NB4 (cell line): Measurements from ENCODE around the gene LDLRAD2.

Experiments
- DNase-seq: peaks from one replicate; pipeline ENCODE4 v3.0.0; 2010; ENCODE audit warnings: low read depth
- H3K4me3 ChIP-seq: one replicate; pipeline ENCODE4 v1.5.1; 2011; ENCODE audit warnings: mild to moderate bottlenecking, low read depth, low read length, moderate library complexity
- MAX ChIP-seq: IDR thresholded peaks from 2 replicates; pipeline ENCODE4 v1.6.1; 2011; ENCODE audit warnings: low read depth, low read length
- MYC ChIP-seq: IDR thresholded peaks from 2 replicates; pipeline ENCODE4 v1.6.1; 2011; ENCODE audit warnings: low read depth, low read length
- POLR2A ChIP-seq: IDR thresholded peaks from 2 replicates; pipeline ENCODE4 v1.6.1; 2011; ENCODE audit warnings: mild to moderate bottlenecking; ENCODE audit not compliant: insufficient read length; ENCODE audit errors: extremely low read depth
- TF ChIP-seq, protein P1 (sequence below): IDR thresholded peaks from one replicate; pipeline ENCODE4 v1.5.1; 2012; ENCODE audit warnings: low read depth, low read length

Gene LDLRAD2

GRCh38 chr1:21849909-21850576 lies 38.0 kb downstream of the LDLRAD2 start:
- DNase-seq, result no peak
- no peak overlapping the region for H3K4me3 ChIP-seq
- TF ChIP-seq POLR2A (no peak), MYC (no peak), MAX (no peak)
- TF ChIP-seq, protein P1, sequence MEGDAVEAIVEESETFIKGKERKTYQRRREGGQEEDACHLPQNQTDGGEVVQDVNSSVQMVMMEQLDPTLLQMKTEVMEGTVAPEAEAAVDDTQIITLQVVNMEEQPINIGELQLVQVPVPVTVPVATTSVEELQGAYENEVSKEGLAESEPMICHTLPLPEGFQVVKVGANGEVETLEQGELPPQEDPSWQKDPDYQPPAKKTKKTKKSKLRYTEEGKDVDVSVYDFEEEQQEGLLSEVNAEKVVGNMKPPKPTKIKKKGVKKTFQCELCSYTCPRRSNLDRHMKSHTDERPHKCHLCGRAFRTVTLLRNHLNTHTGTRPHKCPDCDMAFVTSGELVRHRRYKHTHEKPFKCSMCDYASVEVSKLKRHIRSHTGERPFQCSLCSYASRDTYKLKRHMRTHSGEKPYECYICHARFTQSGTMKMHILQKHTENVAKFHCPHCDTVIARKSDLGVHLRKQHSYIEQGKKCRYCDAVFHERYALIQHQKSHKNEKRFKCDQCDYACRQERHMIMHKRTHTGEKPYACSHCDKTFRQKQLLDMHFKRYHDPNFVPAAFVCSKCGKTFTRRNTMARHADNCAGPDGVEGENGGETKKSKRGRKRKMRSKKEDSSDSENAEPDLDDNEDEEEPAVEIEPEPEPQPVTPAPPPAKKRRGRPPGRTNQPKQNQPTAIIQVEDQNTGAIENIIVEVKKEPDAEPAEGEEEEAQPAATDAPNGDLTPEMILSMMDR, result no peak

DNA sequence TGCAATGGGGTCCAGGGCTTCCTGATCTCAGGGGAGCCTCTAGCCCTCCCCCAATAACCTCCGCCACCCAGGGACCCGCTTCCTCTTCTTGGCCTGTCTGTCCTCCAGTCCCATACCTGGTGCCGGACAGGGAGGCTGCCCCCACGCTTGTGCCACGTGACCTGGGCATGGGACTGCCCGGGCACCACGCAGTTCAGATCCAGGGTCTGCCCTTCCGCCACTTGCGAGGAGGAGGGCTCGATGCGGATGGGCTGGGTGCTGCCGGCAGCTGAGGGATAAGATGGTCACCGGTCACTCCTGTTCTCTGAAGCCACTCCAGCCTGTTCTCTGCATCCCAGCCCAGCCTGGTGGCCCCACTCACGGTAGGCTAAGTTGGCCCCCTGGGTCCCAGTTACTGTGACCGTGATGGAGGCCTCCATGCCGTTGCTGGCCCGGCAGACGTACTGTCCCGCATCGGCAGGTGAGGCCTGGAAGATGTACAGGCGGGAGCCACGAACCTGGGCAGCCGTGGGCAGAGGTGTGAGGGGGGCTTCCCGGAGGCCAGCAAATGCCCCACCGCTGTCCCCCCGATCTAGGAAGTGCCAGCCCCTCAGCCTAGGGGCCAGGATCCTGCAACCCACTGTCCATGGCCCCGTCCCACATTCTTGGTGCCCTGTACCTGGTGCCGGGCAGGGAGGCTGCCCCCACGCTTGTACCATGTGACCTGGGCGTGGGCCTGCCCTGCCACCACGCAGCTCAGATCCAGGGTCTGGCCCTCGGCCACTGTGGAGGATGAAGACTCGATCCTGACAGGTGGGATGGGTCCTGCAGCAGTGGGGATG lies 39.6 kb downstream of the LDLRAD2 start:
- TF ChIP-seq POLR2A, result no peak
- TF ChIP-seq, protein P1, result no peak
- no peak for TF ChIP-seq MAX
- no peak for TF ChIP-seq MYC
- H3K4me3 ChIP-seq, result no peak overlapping the region
- DNase-seq, result no peak

DNA sequence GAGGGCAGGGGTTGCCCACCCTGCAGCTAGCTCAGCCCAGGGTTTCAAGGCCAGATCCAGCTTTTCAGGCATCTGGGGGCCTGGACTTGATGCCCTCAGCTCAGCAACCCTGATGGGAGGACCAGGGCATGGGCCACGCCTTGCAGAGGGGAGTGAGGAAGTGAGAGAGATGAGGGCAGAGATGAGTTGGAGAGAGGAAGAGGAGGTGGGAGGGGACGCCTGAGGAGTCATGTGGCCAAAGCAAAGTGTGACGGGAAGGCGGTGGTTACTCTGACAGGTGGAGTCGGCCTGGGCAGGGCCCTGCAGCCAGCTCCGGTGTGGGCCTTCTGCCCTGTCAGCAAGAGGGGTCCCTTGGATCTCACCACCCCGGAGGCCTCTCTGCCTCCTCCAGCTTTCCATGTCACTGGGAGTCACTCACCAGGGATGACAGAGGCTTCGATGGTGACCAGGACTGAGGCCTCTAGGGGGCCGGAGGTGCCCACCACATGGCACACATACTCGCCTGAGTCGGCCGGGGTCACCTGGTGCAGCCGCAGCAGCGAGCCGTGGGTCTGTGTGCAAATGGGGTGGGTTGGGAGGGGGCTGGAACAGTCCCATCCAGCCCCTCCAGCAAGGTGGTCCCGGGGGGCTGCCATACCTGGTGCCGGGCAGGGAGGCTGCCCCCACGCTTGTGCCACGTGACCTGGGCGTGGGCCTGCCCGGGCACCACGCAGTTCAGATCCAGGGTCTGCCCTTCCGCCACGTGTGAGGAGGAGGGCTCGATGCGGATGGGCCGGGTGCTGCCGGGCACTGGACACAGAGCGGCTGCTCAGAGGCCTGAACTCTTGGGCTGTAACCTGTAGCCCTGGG lies 40.4 kb downstream of the LDLRAD2 start:
- no peak for TF ChIP-seq MYC
- no peak for TF ChIP-seq POLR2A
- no peak for TF ChIP-seq MAX
- TF ChIP-seq, protein P1, result no peak
- DNase-seq, result no peak
- no peak overlapping the region for H3K4me3 ChIP-seq

DNA sequence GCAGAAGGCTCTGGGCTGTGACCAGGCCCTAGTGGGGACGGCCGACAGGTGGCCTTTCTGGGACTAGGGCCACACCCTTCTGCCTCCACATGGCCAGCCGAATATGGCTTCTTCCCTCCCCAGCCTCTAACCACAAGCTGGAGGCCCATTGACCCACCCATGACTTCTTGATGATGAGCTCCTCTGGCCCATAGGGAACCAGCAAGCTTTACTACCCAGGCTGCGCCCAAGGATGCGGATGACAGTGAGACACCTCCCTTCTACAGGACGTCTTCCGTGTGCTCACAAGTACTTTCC lies 41.0 kb downstream of the LDLRAD2 start:
- TF ChIP-seq, protein P1, result no peak
- no peak for TF ChIP-seq MYC
- TF ChIP-seq MAX, result no peak
- no peak for TF ChIP-seq POLR2A
- DNase-seq, result no peak
- H3K4me3 ChIP-seq, result no peak overlapping the region

GRCh38 chr1:21854090-21854750 lies 42.2 kb downstream of the LDLRAD2 start:
- no peak for DNase-seq
- H3K4me3 ChIP-seq, result no peak overlapping the region
- TF ChIP-seq MAX (no peak), POLR2A (no peak)
